WTC11 (cell line): ENCODE measurements around the gene TENT5A. TPM values are rescaled to one million over a fixed set of nuclear protein-coding genes. Genes with fewer than 3 reads are reported as not detected.

ENCODE experiments used
- ATAC-seq: fragments of 200-7000 bp; cut with Tn5 transposase; 2 replicates; pipeline ENCODE4 v1.10.0; 2021; ENCODE audit warnings: mild to moderate bottlenecking, moderate library complexity
- CTCF ChIA-PET: fragments of 300-600 bp; sonication (Branson Sonifier 250); formaldehyde crosslinking; loops from one replicate; lab custom pipeline; 2021; ENCODE audit warnings: antibody characterized with exemption; lab: Charles Lee
- POLR2A ChIA-PET: fragments of 350-600 bp; sonication (Branson Sonifier 250); formaldehyde crosslinking; loops from one replicate; lab custom pipeline; 2021; ENCODE audit warnings: antibody characterized with exemption; lab: Charles Lee
- DNase-seq: peaks from one replicate; pipeline ENCODE4 v3.0.0; 2021; ENCODE audit warnings: low spot score
- H3K27ac Mint-ChIP-seq: 2 replicates; pipeline ENCODE4 v1.8.0; 2021; ENCODE audit warnings: mixed read lengths
- H3K27me3 Mint-ChIP-seq: 2 replicates; pipeline ENCODE4 v1.8.0; 2021; ENCODE audit warnings: low read depth, mild to moderate bottlenecking, moderate library complexity, mixed read lengths
- H3K36me3 Mint-ChIP-seq: 2 replicates; pipeline ENCODE4 v1.8.0; 2021; ENCODE audit warnings: mixed read lengths
- H3K4me1 Mint-ChIP-seq: 2 replicates; pipeline ENCODE4 v1.8.0; 2022; ENCODE audit warnings: mixed read lengths
- H3K4me3 Mint-ChIP-seq: 2 replicates; pipeline ENCODE4 v1.8.0; 2021; ENCODE audit warnings: mild to moderate bottlenecking, moderate library complexity, mixed read lengths
- H3K9me3 Mint-ChIP-seq: 2 replicates; pipeline ENCODE4 v1.8.0; 2021; ENCODE audit warnings: mixed read lengths
- ATF1 ChIP-seq: sonication (generic); formaldehyde crosslinking; IDR thresholded peaks from 2 replicates; pipeline ENCODE4 v1.8.1; 2023; ENCODE audit warnings: mild to moderate bottlenecking, moderate library complexity, missing genetic modification reagents
- ELF4 ChIP-seq: sonication (generic); formaldehyde crosslinking; IDR thresholded peaks from 2 replicates; pipeline ENCODE4 v1.8.1; 2022; ENCODE audit warnings: low read depth, mild to moderate bottlenecking, moderate library complexity, missing genetic modification reagents
- EMX1 ChIP-seq: fragments of 250-450 bp; sonication (Bioruptor Pico); IDR thresholded peaks from 2 replicates; pipeline ENCODE4 v1.8.0; 2021; ENCODE audit warnings: mild to moderate bottlenecking
- ESRRA ChIP-seq: sonication (generic); formaldehyde crosslinking; IDR thresholded peaks from 2 replicates; pipeline ENCODE4 v1.8.1; 2022; ENCODE audit warnings: mild to moderate bottlenecking, missing genetic modification reagents, borderline replicate concordance
- FOXK1 ChIP-seq: sonication (generic); formaldehyde crosslinking; IDR thresholded peaks from 2 replicates; pipeline ENCODE4 v1.8.0; 2022; ENCODE audit warnings: mild to moderate bottlenecking, moderate library complexity, missing genetic modification reagents
- GTF2I ChIP-seq: fragments of 250-450 bp; sonication (Bioruptor Pico); conservative IDR thresholded peaks from 2 replicates; pipeline ENCODE4 v1.4.0; 2021; ENCODE audit warnings: mild to moderate bottlenecking
- NFYB ChIP-seq: sonication (generic); formaldehyde crosslinking; conservative IDR thresholded peaks from 2 replicates; pipeline ENCODE4 v1.8.0; 2022; ENCODE audit warnings: low read depth, missing genetic modification reagents
- NR2C2 ChIP-seq: sonication (generic); formaldehyde crosslinking; IDR thresholded peaks from 2 replicates; pipeline ENCODE4 v1.8.0; 2022; ENCODE audit warnings: mild to moderate bottlenecking, missing genetic modification reagents
- SOX15 ChIP-seq: fragments of 250-450 bp; sonication (Bioruptor Pico); IDR thresholded peaks from 2 replicates; pipeline ENCODE4 v1.9.0; 2021; ENCODE audit warnings: mild to moderate bottlenecking
- TEAD1 ChIP-seq: sonication (generic); formaldehyde crosslinking; IDR thresholded peaks from 2 replicates; pipeline ENCODE4 v1.8.0; 2022; ENCODE audit warnings: mild to moderate bottlenecking, missing genetic modification reagents
- TEAD4 ChIP-seq: sonication (generic); formaldehyde crosslinking; IDR thresholded peaks from 2 replicates; pipeline ENCODE4 v1.8.0; 2022; ENCODE audit warnings: mild to moderate bottlenecking, missing genetic modification reagents
- ZBTB21 ChIP-seq: sonication (generic); formaldehyde crosslinking; IDR thresholded peaks from 2 replicates; pipeline ENCODE4 v1.8.1; 2023; ENCODE audit warnings: mild to moderate bottlenecking, missing genetic modification reagents, borderline replicate concordance
- ZNF121 ChIP-seq: sonication (generic); formaldehyde crosslinking; IDR thresholded peaks from 2 replicates; pipeline ENCODE4 v1.8.0; 2023; ENCODE audit warnings: missing genetic modification reagents
- ZNF219 ChIP-seq: sonication (generic); formaldehyde crosslinking; IDR thresholded peaks from 2 replicates; pipeline ENCODE4 v1.8.0; 2023; ENCODE audit warnings: missing genetic modification reagents, mild to moderate bottlenecking, borderline replicate concordance
- ZNF317 ChIP-seq: sonication (generic); formaldehyde crosslinking; IDR thresholded peaks from 2 replicates; pipeline ENCODE4 v1.8.1; 2023; ENCODE audit warnings: low read depth, mild to moderate bottlenecking, moderate library complexity, missing genetic modification reagents, borderline replicate concordance
- ZNF396 ChIP-seq: fragments of 250-450 bp; sonication (Bioruptor Pico); IDR thresholded peaks from 2 replicates; pipeline ENCODE4 v1.8.0; 2021; ENCODE audit warnings: mild to moderate bottlenecking, moderate library complexity, borderline replicate concordance
- ZNF671 ChIP-seq: fragments of 250-450 bp; sonication (Bioruptor Pico); IDR thresholded peaks from 2 replicates; pipeline ENCODE4 v1.8.0; 2021; ENCODE audit warnings: mild to moderate bottlenecking
- total RNA-seq: library from RNA; stranded (reverse); gene quantifications from 3 replicates; pipeline ENCODE4 v1.2.3, GENCODE V29; 2021
- TF ChIP-seq, protein P1 (sequence below): sonication (generic); formaldehyde crosslinking; IDR thresholded peaks from 2 replicates; pipeline ENCODE4 v1.8.0; 2023; ENCODE audit warnings: missing genetic modification reagents
- TF ChIP-seq, protein P2 (sequence below): sonication (generic); formaldehyde crosslinking; IDR thresholded peaks from 2 replicates; pipeline ENCODE4 v1.8.1; 2022; ENCODE audit warnings: low read depth, missing genetic modification reagents, borderline replicate concordance
- TF ChIP-seq, protein P3 (sequence below): sonication (generic); formaldehyde crosslinking; IDR thresholded peaks from 2 replicates; pipeline ENCODE4 v1.8.0; 2022; ENCODE audit warnings: mild to moderate bottlenecking, missing genetic modification reagents
- TF ChIP-seq, protein P4 (sequence below): fragments of 250-450 bp; sonication (Bioruptor Pico); IDR thresholded peaks from 2 replicates; pipeline ENCODE4 v2.1.2; 2022; ENCODE audit warnings: mild to moderate bottlenecking, moderate library complexity
- TF ChIP-seq, protein P5 (sequence below): sonication (generic); formaldehyde crosslinking; IDR thresholded peaks from 2 replicates; pipeline ENCODE4 v1.8.1; 2023; ENCODE audit warnings: mild to moderate bottlenecking, missing genetic modification reagents, moderate library complexity
- TF ChIP-seq, protein P6 (sequence below): sonication (generic); formaldehyde crosslinking; IDR thresholded peaks from 2 replicates; pipeline ENCODE4 v1.8.1; 2023; ENCODE audit warnings: mild to moderate bottlenecking, missing genetic modification reagents
- TF ChIP-seq, protein P7 (sequence below): sonication (generic); formaldehyde crosslinking; IDR thresholded peaks from 2 replicates; pipeline ENCODE4 v1.8.1; 2022; ENCODE audit warnings: low read depth, mild to moderate bottlenecking, moderate library complexity, missing genetic modification reagents, borderline replicate concordance

Gene TENT5A
- total RNA-seq, 1 experiment from 2014 or later: 3.2 TPM

DNA sequence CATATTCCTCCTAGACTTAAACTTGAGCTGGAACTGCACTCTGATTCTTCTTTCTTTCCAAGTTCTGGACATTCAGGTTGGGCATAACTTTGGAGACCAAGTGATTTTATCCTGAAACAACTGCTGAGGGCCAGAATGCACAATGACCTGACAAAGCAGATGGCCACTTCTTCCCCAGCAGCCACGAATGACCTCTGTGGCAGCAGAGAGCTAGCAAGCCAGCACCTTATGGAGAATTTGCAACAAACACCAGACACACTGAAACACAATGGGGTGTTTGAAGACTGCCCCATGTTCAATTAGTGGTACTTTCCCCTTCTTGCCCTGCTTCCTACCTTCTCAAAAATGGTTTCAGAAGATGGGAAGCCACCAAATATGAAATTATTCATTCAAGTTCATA, 4.2 kb upstream of the TENT5A start:
- Mint-ChIP-seq H3K4me1 (peaks cover 33% of the 10 kb centered on the region), H3K36me3 (no peaks in the 10 kb centered on the region), H3K9me3 (no peaks in the 10 kb centered on the region)
- CTCF ChIA-PET: interaction anchor here (1.4 kb wide), 1 partner anchor 249 kb away, joined by 3 read pairs; no protein-coding TSS in a partner anchor
- no peak for TF ChIP-seq EMX1 (CRISPR knock-in tag)
- no peak for TF ChIP-seq SOX15 (CRISPR knock-in tag)
- no peak for TF ChIP-seq ZNF121
- TF ChIP-seq ELF4 (CRISPR knock-in tag): no peak
- TF ChIP-seq GTF2I (CRISPR knock-in tag): no peak
- TF ChIP-seq, all 79 proteins: peak for 0
- POLR2A ChIA-PET: no interaction called here
- ATAC-seq (no peak), DNase-seq (no peak)
- H3K4me3 Mint-ChIP-seq: no peak overlapping the region
- no peak overlapping the region for H3K27ac Mint-ChIP-seq
- H3K27me3 Mint-ChIP-seq: peaks cover 15% of the 10 kb centered on the region

DNA sequence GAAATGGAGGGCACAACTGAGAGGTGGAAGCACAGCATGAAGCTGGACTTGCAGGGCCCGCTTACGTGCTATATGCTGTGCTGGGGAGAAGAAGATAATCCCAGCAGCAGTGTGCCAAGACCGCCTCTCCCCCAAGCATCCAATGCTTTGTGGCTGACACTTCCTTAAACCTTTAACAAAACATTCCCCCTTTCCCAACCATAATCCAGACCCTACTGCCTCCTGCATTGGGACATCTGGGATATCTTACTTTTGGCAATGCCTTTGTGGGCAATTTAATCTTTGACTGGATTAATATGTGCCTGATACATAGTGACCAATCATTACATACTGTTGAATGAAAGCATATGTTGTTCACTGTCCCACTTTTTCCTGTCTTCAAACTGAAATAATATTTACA, 3.1 kb upstream of the TENT5A start:
- POLR2A ChIA-PET: no interaction called here
- ATAC-seq (no peak), DNase-seq (no peak)
- no peaks in the 10 kb centered on the region for H3K36me3 Mint-ChIP-seq
- no peaks in the 10 kb centered on the region for H3K9me3 Mint-ChIP-seq
- peaks cover 26% of the 10 kb centered on the region for H3K27me3 Mint-ChIP-seq
- H3K4me3 Mint-ChIP-seq: no peak overlapping the region
- H3K27ac Mint-ChIP-seq: no peak overlapping the region
- TF ChIP-seq NFYB: no peak
- TF ChIP-seq, protein P1, sequence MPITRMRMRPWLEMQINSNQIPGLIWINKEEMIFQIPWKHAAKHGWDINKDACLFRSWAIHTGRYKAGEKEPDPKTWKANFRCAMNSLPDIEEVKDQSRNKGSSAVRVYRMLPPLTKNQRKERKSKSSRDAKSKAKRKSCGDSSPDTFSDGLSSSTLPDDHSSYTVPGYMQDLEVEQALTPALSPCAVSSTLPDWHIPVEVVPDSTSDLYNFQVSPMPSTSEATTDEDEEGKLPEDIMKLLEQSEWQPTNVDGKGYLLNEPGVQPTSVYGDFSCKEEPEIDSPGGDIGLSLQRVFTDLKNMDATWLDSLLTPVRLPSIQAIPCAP (CRISPR knock-in tag): no peak
- TF ChIP-seq NR2C2: no peak
- TF ChIP-seq, protein P2, sequence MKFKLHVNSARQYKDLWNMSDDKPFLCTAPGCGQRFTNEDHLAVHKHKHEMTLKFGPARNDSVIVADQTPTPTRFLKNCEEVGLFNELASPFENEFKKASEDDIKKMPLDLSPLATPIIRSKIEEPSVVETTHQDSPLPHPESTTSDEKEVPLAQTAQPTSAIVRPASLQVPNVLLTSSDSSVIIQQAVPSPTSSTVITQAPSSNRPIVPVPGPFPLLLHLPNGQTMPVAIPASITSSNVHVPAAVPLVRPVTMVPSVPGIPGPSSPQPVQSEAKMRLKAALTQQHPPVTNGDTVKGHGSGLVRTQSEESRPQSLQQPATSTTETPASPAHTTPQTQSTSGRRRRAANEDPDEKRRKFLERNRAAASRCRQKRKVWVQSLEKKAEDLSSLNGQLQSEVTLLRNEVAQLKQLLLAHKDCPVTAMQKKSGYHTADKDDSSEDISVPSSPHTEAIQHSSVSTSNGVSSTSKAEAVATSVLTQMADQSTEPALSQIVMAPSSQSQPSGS: no peak
- TF ChIP-seq ZNF671 (CRISPR knock-in tag): no peak
- TF ChIP-seq, protein P3, sequence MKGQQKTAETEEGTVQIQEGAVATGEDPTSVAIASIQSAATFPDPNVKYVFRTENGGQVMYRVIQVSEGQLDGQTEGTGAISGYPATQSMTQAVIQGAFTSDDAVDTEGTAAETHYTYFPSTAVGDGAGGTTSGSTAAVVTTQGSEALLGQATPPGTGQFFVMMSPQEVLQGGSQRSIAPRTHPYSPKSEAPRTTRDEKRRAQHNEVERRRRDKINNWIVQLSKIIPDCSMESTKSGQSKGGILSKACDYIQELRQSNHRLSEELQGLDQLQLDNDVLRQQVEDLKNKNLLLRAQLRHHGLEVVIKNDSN (CRISPR knock-in tag): no peak
- no peak for TF ChIP-seq ZNF121
- TF ChIP-seq TEAD1 (CRISPR knock-in tag): no peak
- TF ChIP-seq ZBTB21 (CRISPR knock-in tag): no peak
- no peak for TF ChIP-seq ZNF317 (CRISPR knock-in tag)
- TF ChIP-seq, protein P4, sequence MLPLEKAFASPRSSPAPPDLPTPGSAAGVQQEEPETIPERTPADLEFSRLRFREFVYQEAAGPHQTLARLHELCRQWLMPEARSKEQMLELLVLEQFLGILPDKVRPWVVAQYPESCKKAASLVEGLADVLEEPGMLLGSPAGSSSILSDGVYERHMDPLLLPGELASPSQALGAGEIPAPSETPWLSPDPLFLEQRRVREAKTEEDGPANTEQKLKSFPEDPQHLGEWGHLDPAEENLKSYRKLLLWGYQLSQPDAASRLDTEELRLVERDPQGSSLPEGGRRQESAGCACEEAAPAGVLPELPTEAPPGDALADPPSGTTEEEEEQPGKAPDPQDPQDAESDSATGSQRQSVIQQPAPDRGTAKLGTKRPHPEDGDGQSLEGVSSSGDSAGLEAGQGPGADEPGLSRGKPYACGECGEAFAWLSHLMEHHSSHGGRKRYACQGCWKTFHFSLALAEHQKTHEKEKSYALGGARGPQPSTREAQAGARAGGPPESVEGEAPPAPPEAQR (CRISPR knock-in tag): no peak
- TF ChIP-seq, protein P5, sequence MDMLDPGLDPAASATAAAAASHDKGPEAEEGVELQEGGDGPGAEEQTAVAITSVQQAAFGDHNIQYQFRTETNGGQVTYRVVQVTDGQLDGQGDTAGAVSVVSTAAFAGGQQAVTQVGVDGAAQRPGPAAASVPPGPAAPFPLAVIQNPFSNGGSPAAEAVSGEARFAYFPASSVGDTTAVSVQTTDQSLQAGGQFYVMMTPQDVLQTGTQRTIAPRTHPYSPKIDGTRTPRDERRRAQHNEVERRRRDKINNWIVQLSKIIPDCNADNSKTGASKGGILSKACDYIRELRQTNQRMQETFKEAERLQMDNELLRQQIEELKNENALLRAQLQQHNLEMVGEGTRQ (CRISPR knock-in tag): no peak
- H3K4me1 Mint-ChIP-seq: peaks cover 44% of the 10 kb centered on the region
- CTCF ChIA-PET: no interaction called here

DNA sequence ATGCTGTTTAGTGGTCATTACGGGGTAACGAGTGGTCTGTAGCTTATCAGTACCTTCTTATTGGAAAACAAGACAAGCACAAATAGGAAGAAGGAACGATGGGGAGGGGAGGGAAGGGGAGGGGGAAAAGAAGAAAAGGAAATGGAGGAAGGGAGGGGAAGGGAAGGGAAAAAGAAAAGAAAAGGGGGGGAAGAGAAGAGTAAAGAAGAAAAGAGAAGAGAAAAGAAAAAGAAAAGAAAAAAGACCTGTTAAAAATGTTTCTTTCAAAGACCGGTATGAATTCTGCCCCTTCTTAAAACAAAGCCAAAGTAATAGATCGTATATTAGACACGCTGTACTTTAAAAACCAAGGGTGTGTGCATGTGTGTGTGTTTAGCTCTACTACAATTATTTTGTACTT, 2.4 kb upstream of the TENT5A start:
- CTCF ChIA-PET: no interaction called here
- H3K4me1 Mint-ChIP-seq: peaks cover 50% of the 10 kb centered on the region
- DNase-seq (no peak), ATAC-seq (no peak)
- no peak overlapping the region for H3K4me3 Mint-ChIP-seq
- H3K27me3 Mint-ChIP-seq: peaks cover 33% of the 10 kb centered on the region
- no peak overlapping the region for H3K27ac Mint-ChIP-seq
- H3K36me3 Mint-ChIP-seq: no peaks in the 10 kb centered on the region
- no peaks in the 10 kb centered on the region for H3K9me3 Mint-ChIP-seq
- POLR2A ChIA-PET: no interaction called here
- no peak for TF ChIP-seq ESRRA (CRISPR knock-in tag)
- TF ChIP-seq TEAD4: no peak
- TF ChIP-seq ATF1 (CRISPR knock-in tag): no peak
- no peak for TF ChIP-seq ZNF219 (CRISPR knock-in tag)
- TF ChIP-seq ZNF396 (CRISPR knock-in tag): no peak
- TF ChIP-seq, protein P6, sequence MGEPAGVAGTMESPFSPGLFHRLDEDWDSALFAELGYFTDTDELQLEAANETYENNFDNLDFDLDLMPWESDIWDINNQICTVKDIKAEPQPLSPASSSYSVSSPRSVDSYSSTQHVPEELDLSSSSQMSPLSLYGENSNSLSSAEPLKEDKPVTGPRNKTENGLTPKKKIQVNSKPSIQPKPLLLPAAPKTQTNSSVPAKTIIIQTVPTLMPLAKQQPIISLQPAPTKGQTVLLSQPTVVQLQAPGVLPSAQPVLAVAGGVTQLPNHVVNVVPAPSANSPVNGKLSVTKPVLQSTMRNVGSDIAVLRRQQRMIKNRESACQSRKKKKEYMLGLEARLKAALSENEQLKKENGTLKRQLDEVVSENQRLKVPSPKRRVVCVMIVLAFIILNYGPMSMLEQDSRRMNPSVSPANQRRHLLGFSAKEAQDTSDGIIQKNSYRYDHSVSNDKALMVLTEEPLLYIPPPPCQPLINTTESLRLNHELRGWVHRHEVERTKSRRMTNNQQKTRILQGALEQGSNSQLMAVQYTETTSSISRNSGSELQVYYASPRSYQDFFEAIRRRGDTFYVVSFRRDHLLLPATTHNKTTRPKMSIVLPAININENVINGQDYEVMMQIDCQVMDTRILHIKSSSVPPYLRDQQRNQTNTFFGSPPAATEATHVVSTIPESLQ (CRISPR knock-in tag): no peak
- TF ChIP-seq, protein P7, sequence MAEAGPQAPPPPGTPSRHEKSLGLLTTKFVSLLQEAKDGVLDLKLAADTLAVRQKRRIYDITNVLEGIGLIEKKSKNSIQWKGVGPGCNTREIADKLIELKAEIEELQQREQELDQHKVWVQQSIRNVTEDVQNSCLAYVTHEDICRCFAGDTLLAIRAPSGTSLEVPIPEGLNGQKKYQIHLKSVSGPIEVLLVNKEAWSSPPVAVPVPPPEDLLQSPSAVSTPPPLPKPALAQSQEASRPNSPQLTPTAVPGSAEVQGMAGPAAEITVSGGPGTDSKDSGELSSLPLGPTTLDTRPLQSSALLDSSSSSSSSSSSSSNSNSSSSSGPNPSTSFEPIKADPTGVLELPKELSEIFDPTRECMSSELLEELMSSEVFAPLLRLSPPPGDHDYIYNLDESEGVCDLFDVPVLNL (CRISPR knock-in tag): no peak
- TF ChIP-seq FOXK1: no peak
